Vagina (tissue), 2 donors: ENCODE data around the gene FXYD6.

Experiments used
- POLR2AphosphoS5 ChIP-seq, 2 donors: sonication (generic); formaldehyde crosslinking; IDR thresholded peaks; one replicate each; pipeline ENCODE4 v1.9.0; 2017; ENCODE audit warnings: antibody characterized with exemption in 2 of 2, mild to moderate bottlenecking in 2 of 2, low read depth in 1 of 2; ENCODE audit not compliant: insufficient read depth in 1 of 2
- TF ChIP-seq, protein P1 (sequence below), 3 experiments: fragments of 450-650 bp in 2 of 3; fragments of 200-600 bp in 1 of 3; sonication (generic) in 1 of 3; IDR thresholded peaks; one replicate each; pipeline ENCODE4 v1.5.1; 2017 to 2019; ENCODE audit warnings: antibody characterized with exemption in 3 of 3, mild to moderate bottlenecking in 2 of 3, moderate library complexity in 2 of 3

DNA sequence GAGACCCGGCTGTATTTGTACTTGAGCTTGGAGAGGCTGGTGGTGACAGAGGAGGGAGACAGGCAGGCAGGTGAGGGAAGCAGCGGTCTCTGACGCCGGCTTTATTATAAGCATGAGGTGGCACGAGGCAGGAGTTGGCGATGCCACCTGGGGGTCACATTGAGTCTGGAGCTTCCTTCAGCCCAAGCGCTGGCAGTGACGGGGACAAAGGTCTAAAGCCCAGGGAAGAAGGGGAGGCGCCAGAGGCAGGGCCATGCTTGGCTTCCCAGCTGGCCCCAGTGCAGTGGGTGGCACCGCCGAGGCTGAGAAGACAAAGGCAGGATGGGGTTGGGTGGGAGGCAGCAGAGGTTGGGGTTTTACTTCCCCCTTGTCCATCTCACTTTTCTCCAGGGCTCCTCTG lies 56.4 kb downstream of the FXYD6 start:
- TF ChIP-seq, protein P1, sequence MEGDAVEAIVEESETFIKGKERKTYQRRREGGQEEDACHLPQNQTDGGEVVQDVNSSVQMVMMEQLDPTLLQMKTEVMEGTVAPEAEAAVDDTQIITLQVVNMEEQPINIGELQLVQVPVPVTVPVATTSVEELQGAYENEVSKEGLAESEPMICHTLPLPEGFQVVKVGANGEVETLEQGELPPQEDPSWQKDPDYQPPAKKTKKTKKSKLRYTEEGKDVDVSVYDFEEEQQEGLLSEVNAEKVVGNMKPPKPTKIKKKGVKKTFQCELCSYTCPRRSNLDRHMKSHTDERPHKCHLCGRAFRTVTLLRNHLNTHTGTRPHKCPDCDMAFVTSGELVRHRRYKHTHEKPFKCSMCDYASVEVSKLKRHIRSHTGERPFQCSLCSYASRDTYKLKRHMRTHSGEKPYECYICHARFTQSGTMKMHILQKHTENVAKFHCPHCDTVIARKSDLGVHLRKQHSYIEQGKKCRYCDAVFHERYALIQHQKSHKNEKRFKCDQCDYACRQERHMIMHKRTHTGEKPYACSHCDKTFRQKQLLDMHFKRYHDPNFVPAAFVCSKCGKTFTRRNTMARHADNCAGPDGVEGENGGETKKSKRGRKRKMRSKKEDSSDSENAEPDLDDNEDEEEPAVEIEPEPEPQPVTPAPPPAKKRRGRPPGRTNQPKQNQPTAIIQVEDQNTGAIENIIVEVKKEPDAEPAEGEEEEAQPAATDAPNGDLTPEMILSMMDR (IDR thresholded peaks at IDR 0.05) = no peak
- no peak for TF ChIP-seq POLR2AphosphoS5 (IDR thresholded peaks at IDR 0.05; ENCODE audit: insufficient read depth in 1 of 2, low read depth in 1 of 2)
